ENCODE results near the gene PRSS57. TPM values are rescaled to one million over a fixed set of nuclear protein-coding genes. Genes with fewer than 3 reads are reported as not detected.
A peak's percentile ranks its signal among the peaks of the same experiment; 100 is the strongest.

The PRSS57 gene
- total and polyA plus RNA-seq, 9 donors: 0.07 to 0.33 TPM; not detected in 7

DNA sequence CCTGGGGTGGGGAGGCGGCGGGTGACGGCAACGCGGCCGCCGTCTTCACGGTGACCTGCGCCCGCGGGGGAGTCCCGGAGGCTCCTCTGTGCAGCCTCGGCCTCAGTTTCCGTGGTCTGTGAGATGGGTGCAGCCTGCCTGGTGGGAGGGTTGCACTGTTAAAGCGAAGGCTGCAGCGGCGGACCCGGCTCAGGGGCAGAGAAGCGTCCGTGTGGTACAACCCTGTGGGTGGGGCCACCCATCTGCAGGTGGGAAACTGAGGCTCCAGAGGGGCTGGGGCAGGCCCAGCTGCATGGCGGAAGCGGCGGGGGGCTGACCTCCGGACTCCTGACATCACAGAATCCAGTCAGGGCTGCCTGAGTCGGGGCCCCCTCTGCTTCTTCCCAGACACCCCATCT, 55.1 kb downstream of the PRSS57 start:
- intact Hi-C loops (cut with DNase I): no loop called here
- peaks cover 12% of the 10 kb centered on the region for H3K4me1 ChIP-seq (ENCODE audit: insufficient read depth)
- no peaks in the 10 kb centered on the region for H3K27me3 ChIP-seq
- DNase-seq: peak in 1 of 5 donors; percentile 56
- H3K36me3 ChIP-seq: no peaks in the 10 kb centered on the region
- WGBS, 3 donors: 35 to 47% (median 40%) methylated on average over 23 to 25 of the region's 25 CpGs
- peak overlapping the region; percentile 41 for H3K4me3 ChIP-seq
- H3K9me3 ChIP-seq: no peaks in the 10 kb centered on the region
- TF ChIP-seq CTCF (IDR thresholded peaks at IDR 0.05): no peak
- TF ChIP-seq EP300 (IDR thresholded peaks at IDR 0.05): no peak
- no peak for TF ChIP-seq POLR2A (IDR thresholded peaks at IDR 0.05)
- H3K27ac ChIP-seq: peak overlapping the region in 1 of 2 donors; percentile 43

DNA sequence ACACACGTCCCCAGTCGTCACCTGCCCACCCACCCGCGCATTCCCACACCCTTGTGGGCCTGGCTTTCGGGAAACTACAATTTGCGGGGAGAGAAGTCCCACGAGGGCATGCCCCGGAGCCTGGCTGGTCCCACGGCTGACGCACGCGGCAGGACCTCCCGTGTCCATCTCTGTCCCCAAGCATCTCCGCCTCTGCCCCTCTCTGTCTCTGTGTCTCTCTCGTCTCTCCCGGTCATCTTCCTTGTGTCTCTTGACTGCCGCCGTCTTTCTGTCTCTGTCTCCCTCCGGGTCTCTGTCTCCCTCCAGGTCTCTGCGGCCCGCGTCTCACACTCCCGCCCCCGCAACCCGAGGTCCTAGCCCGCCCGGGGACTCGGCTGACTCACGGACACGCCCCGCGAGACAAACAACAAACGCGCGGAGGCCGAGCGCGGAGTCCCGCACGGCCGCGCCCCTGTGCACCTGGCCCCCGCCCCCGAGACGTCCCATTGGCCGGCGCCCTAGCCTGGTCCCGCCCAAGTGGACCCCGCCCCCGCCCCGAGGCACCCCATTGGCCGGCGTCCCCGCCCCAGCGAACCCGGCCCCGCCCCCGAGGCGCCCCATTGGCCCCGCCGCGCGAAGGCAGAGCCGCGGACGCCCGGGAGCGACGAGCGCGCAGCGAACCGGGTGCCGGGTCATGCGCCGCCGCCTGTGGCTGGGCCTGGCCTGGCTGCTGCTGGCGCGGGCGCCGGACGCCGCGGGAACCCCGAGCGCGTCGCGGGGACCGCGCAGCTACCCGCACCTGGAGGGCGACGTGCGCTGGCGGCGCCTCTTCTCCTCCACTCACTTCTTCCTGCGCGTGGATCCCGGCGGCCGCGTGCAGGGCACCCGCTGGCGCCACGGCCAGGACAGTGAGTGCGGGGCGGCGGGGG, 55.7 kb downstream of the PRSS57 start, which contains the start of gene FGF22:
TSS of gene FGF22 (plus strand) at position 627 of the 908 bp plus-strand sequence. CDS start at position 674, 47 bp downstream.
- peak within 1 kb of the TSS in 1 of 2 donors; percentile 50 for H3K27ac ChIP-seq

DNA sequence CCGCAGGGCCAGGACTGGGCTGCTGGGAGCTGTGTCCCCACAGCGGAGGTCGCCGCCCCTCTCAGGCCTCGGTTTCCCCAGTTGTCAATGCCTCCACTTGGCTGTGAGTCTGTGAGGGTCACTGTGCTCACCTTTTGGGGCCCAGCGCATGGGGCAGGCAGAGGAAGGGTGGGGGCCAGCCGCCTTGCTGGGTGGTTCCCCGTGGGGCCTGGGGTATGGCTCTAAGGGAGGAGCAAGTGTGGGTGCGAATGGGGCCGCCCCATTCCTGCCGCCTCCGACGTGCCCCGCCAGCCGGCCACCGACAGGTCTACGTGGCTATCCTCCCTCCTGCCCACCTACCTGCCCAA, 56.4 kb downstream of the PRSS57 start:
- no peaks in the 10 kb centered on the region for H3K36me3 ChIP-seq

More for the DNA sequence above, 55.7 kb downstream of the PRSS57 start, which contains the start of gene FGF22:
- peaks cover 12% of the 10 kb centered on the region for H3K4me1 ChIP-seq (ENCODE audit: insufficient read depth)
- H3K4me3 ChIP-seq: peak within 1 kb of the TSS; percentile 41
- H3K36me3 ChIP-seq: no peaks in the 10 kb centered on the region
- WGBS, 3 donors: 3 to 4% (median 4%) methylated on average over 93 to 109 of the region's 109 CpGs
- H3K27me3 ChIP-seq: no peaks in the 10 kb centered on the region
- no peak for TF ChIP-seq EP300 (IDR thresholded peaks at IDR 0.05)
- TF ChIP-seq POLR2A (IDR thresholded peaks at IDR 0.05): no peak
- TF ChIP-seq CTCF (IDR thresholded peaks at IDR 0.05): peak in 1 of 3 donors; percentile 20
- H3K9me3 ChIP-seq: no peaks in the 10 kb centered on the region
- intact Hi-C loops (cut with DNase I): no loop called here
- peak; percentile 91 to 96 (median 95) for DNase-seq

More for the DNA sequence above, 56.4 kb downstream of the PRSS57 start:
- Histone ChIP-seq H3K9me3 (no peaks in the 10 kb centered on the region), H3K27ac (peak overlapping the region in 1 of 2 donors; percentile 50), H3K4me3 (peak overlapping the region; percentile 41), H3K4me1 (ENCODE audit: insufficient read depth) (peaks cover 18% of the 10 kb centered on the region), H3K27me3 (no peaks in the 10 kb centered on the region)
- intact Hi-C loops (cut with DNase I): no loop called here
- TF ChIP-seq CTCF (IDR thresholded peaks at IDR 0.05): no peak
- no peak for TF ChIP-seq EP300 (IDR thresholded peaks at IDR 0.05)
- no peak for TF ChIP-seq POLR2A (IDR thresholded peaks at IDR 0.05)
- WGBS, 3 donors: 39 to 61% (median 50%) methylated on average over 16 to 17 of the region's 17 CpGs
- DNase-seq: peak in 3 of 5 donors; percentile 49 to 59 (median 57)

Other genes with a start within 250 kb of the PRSS57 start
- gene SHC2, start 234.4 kb downstream of the PRSS57 start, total RNA-seq: 10 to 100 TPM in 6 of 7 donors, 1 to 10 TPM in 1; 3.6 to 40.7 (median 23.0) TPM
- 10 to 100 TPM in 1 of 2 donors, under 1 TPM in 1; 0.62 to 15.4 TPM for gene SHC2, start 234.4 kb downstream of the PRSS57 start, polyA plus RNA-seq
- gene MADCAM1, start 199.0 kb downstream of the PRSS57 start, total RNA-seq: under 1 TPM in 6 of 7 donors, not detected in 1; 0.11 to 0.90 (median 0.41) TPM
- gene MADCAM1, start 199.0 kb downstream of the PRSS57 start, polyA plus RNA-seq: under 1 TPM in 1 of 2 donors, not detected in 1; 0.42 TPM
- 10 to 100 TPM; 18.6 to 93.3 (median 27.4) TPM for gene TPGS1, start 188.0 kb downstream of the PRSS57 start, total RNA-seq
- 10 to 100 TPM in 1 of 2 donors, under 1 TPM in 1; 0.12 to 24.7 TPM for gene TPGS1, start 188.0 kb downstream of the PRSS57 start, polyA plus RNA-seq
- gene CDC34, start 163.7 kb downstream of the PRSS57 start, total RNA-seq: 10 to 100 TPM; 45.6 to 78.9 (median 56.1) TPM
- 10 to 100 TPM; 13.2 to 59.7 TPM for gene CDC34, start 163.7 kb downstream of the PRSS57 start, polyA plus RNA-seq
- 1 to 10 TPM in 1 of 7 donors, under 1 TPM in 5, not detected in 1; 0.31 to 1.7 (median 0.56) TPM for gene GZMM, start 151.4 kb downstream of the PRSS57 start, total RNA-seq
- gene GZMM, start 151.4 kb downstream of the PRSS57 start, polyA plus RNA-seq: under 1 TPM in 1 of 2 donors, not detected in 1; 0.48 TPM
- 100 to 1,000 TPM; 225 to 484 (median 324) TPM for gene BSG, start 122.9 kb downstream of the PRSS57 start, total RNA-seq
- gene BSG, start 122.9 kb downstream of the PRSS57 start, polyA plus RNA-seq: 100 to 1,000 TPM; 111 to 290 TPM
- gene HCN2, start 105.6 kb downstream of the PRSS57 start, total RNA-seq: under 1 TPM in 3 of 7 donors, not detected in 4; 0.07 to 0.23 (median 0.10) TPM
- gene HCN2, start 105.6 kb downstream of the PRSS57 start, polyA plus RNA-seq: under 1 TPM in 1 of 2 donors, not detected in 1; 0.13 TPM
- gene POLRMT, start 61.9 kb downstream of the PRSS57 start, total RNA-seq: 10 to 100 TPM; 19.9 to 52.3 (median 43.9) TPM
- 10 to 100 TPM; 13.5 to 39.6 TPM for gene POLRMT, start 61.9 kb downstream of the PRSS57 start, polyA plus RNA-seq
- gene FGF22, start 55.6 kb downstream of the PRSS57 start, total RNA-seq: 1 to 10 TPM in 6 of 7 donors, under 1 TPM in 1; 0.23 to 4.4 (median 2.2) TPM
- gene FGF22, start 55.6 kb downstream of the PRSS57 start, polyA plus RNA-seq: 1 to 10 TPM in 1 of 2 donors, not detected in 1; 4.2 TPM
- gene RNF126, start 32.2 kb downstream of the PRSS57 start, total RNA-seq: 10 to 100 TPM; 26.6 to 52.2 (median 34.5) TPM
- gene RNF126, start 32.2 kb downstream of the PRSS57 start, polyA plus RNA-seq: 10 to 100 TPM in 1 of 2 donors, 1 to 10 TPM in 1; 1.5 to 29.4 TPM
- gene FSTL3, start 19.1 kb downstream of the PRSS57 start, total RNA-seq: 100 to 1,000 TPM in 1 of 7 donors, 10 to 100 TPM in 6; 21.3 to 141 (median 45.7) TPM
- gene FSTL3, start 19.1 kb downstream of the PRSS57 start, polyA plus RNA-seq: 10 to 100 TPM; 16.9 to 22.6 TPM
- 100 to 1,000 TPM in 5 of 7 donors, 10 to 100 TPM in 2; 36.1 to 169 (median 126) TPM for gene PALM, start 13.5 kb upstream of the PRSS57 start, total RNA-seq
- 10 to 100 TPM in 1 of 2 donors, 1 to 10 TPM in 1; 2.9 to 66.9 TPM for gene PALM, start 13.5 kb upstream of the PRSS57 start, polyA plus RNA-seq
- gene MISP, start 55.7 kb upstream of the PRSS57 start, total RNA-seq: 10 to 100 TPM in 1 of 7 donors, 1 to 10 TPM in 3, under 1 TPM in 3; 0.08 to 44.0 (median 1.4) TPM
- gene MISP, start 55.7 kb upstream of the PRSS57 start, polyA plus RNA-seq: under 1 TPM; 0.12 to 0.19 TPM
- gene PTBP1, start 102.0 kb upstream of the PRSS57 start, total RNA-seq: 100 to 1,000 TPM in 6 of 7 donors, 10 to 100 TPM in 1; 73.4 to 312 (median 233) TPM
- 100 to 1,000 TPM in 1 of 2 donors, 10 to 100 TPM in 1; 94.4 to 112 TPM for gene PTBP1, start 102.0 kb upstream of the PRSS57 start, polyA plus RNA-seq
- 10 to 100 TPM in 1 of 7 donors, 1 to 10 TPM in 1, under 1 TPM in 3, not detected in 2; 0.36 to 11.4 (median 0.80) TPM for gene PLPPR3, start 126.5 kb upstream of the PRSS57 start, total RNA-seq
- under 1 TPM; 0.18 to 0.24 TPM for gene PLPPR3, start 126.5 kb upstream of the PRSS57 start, polyA plus RNA-seq
- 1 to 10 TPM in 1 of 7 donors, not detected in 6; 1.0 TPM for gene AZU1, start 132.4 kb upstream of the PRSS57 start, total RNA-seq
- under 1 TPM in 1 of 2 donors, not detected in 1; 0.11 TPM for gene AZU1, start 132.4 kb upstream of the PRSS57 start, polyA plus RNA-seq
- under 1 TPM in 1 of 7 donors, not detected in 6; 0.41 TPM for gene PRTN3, start 145.5 kb upstream of the PRSS57 start, total RNA-seq
- not detected for gene PRTN3, start 145.5 kb upstream of the PRSS57 start, polyA plus RNA-seq
- gene ELANE, start 156.9 kb upstream of the PRSS57 start, total RNA-seq: under 1 TPM in 3 of 7 donors, not detected in 4; 0.27 to 0.72 (median 0.34) TPM
- gene ELANE, start 156.9 kb upstream of the PRSS57 start, polyA plus RNA-seq: under 1 TPM in 1 of 2 donors, not detected in 1; 0.59 TPM
- 100 to 1,000 TPM in 2 of 7 donors, 10 to 100 TPM in 3, 1 to 10 TPM in 2; 3.8 to 287 (median 25.3) TPM for gene CFD, start 164.2 kb upstream of the PRSS57 start, total RNA-seq
- gene CFD, start 164.2 kb upstream of the PRSS57 start, polyA plus RNA-seq: 100 to 1,000 TPM in 1 of 2 donors, 10 to 100 TPM in 1; 39.2 to 335 TPM
- gene MED16, start 197.7 kb upstream of the PRSS57 start, total RNA-seq: 10 to 100 TPM; 33.1 to 75.4 (median 59.3) TPM
- 10 to 100 TPM in 1 of 2 donors, under 1 TPM in 1; 0.62 to 42.9 TPM for gene MED16, start 197.7 kb upstream of the PRSS57 start, polyA plus RNA-seq
- not detected for gene RNU6-9, start 198.0 kb upstream of the PRSS57 start, total RNA-seq
- gene RNU6-9, start 198.0 kb upstream of the PRSS57 start, polyA plus RNA-seq: not detected
- gene R3HDM4, start 217.8 kb upstream of the PRSS57 start, total RNA-seq: 10 to 100 TPM; 13.1 to 43.0 (median 31.2) TPM
- 10 to 100 TPM in 1 of 2 donors, 1 to 10 TPM in 1; 8.7 to 29.5 TPM for gene R3HDM4, start 217.8 kb upstream of the PRSS57 start, polyA plus RNA-seq
- under 1 TPM in 2 of 7 donors, not detected in 5; 0.28 to 0.90 TPM for gene KISS1R, start 221.9 kb upstream of the PRSS57 start, total RNA-seq
- not detected for gene KISS1R, start 221.9 kb upstream of the PRSS57 start, polyA plus RNA-seq
- gene ARID3A, start 230.6 kb upstream of the PRSS57 start, total RNA-seq: 1 to 10 TPM; 2.1 to 8.1 (median 5.2) TPM
- 1 to 10 TPM; 1.1 to 1.6 TPM for gene ARID3A, start 230.6 kb upstream of the PRSS57 start, polyA plus RNA-seq